Right ventricle myocardium superior (tissue), 1 donor: Measurements from ENCODE around the gene XRCC2. TPM values are rescaled to one million over a fixed set of nuclear protein-coding genes. Genes with fewer than 3 reads are reported as not detected.
"Not testable (repeated sequence)": the region's sequence is repeated elsewhere in the genome, so short reads cannot be mapped to it uniquely, and the experiment has no call there.

Source experiments
- ATAC-seq: fragments of 200-7000 bp; cut with Tn5 transposase; one replicate; pipeline ENCODE4 v1.9.1; 2020; ENCODE audit warnings: mild to moderate bottlenecking; ENCODE audit not compliant: poor library complexity
- DNase-seq: peaks from one replicate; pipeline ENCODE4 v3.0.0-alpha.2; 2020
- intact Hi-C: fragments of 100-400 bp; cut with DNase I; formaldehyde crosslinking; loops from one replicate; pipeline ENCODE4 v1.11.2; 2022
- long read RNA-seq: library from polyadenylated mRNA; unstranded; transcript quantifications from one replicate; pipeline ENCODE4 v2.0.0, GENCODE V29; 2021
- total RNA-seq: library from RNA; stranded (reverse); fragmentation: NEBNext Ultra II Directional; extraction: Animal tissue kit (Norgen Biotek cat#: 25700); gene quantifications from one replicate; pipeline ENCODE4 v1.2.1, GENCODE V29; 2021
- donor health status: DM: no; HTN: yes; CAD: no; lungs with severe emphysema.

Gene XRCC2
- total RNA-seq = 0.38 TPM
- long read RNA-seq, partial matches to known transcripts = 0 of 1 reads
- long read RNA-seq, other reads (novel, unspliced or antisense) = 0 of 1 reads

GRCh38 chr7:152675759-152676636 is at the start of gene XRCC2:
Gene XRCC2, minus strand, starts transcription at chr7:152676141. Its CDS starts 62 bp downstream, at chr7:152676079.
- peak; percentile 100 for ATAC-seq
- DNase-seq = peak; percentile 94
- intact Hi-C loops = no loop called here

GRCh38 chr7:152723364-152723763 is 47.4 kb upstream of the XRCC2 start:
- no peak for ATAC-seq
- intact Hi-C loops = no loop called here
- no peak for DNase-seq

- DNase-seq, intact Hi-C loops, ATAC-seq: not testable (repeated sequence)
Measured at GRCh38 chr7:152712412-152713042, 36.6 kb upstream of the XRCC2 start.

- intact Hi-C loops = no loop called here
- ATAC-seq (no peak), DNase-seq (no peak)
Measured at GRCh38 chr7:152711444-152711944, 35.6 kb upstream of the XRCC2 start.

GRCh38 chr7:152710153-152710442 is 34.2 kb upstream of the XRCC2 start:
- no peak for DNase-seq
- intact Hi-C loops = no loop called here
- ATAC-seq = no peak

- intact Hi-C loops = no loop called here
- no peak for ATAC-seq
- no peak for DNase-seq
Measured at GRCh38 chr7:152709287-152710152, 33.6 kb upstream of the XRCC2 start.

GRCh38 chr7:152704796-152705384 is 28.9 kb upstream of the XRCC2 start:
- DNase-seq (no peak), ATAC-seq (no peak)
- intact Hi-C loops = no loop called here

- intact Hi-C loops = no loop called here
- ATAC-seq = no peak
- no peak for DNase-seq
Measured at GRCh38 chr7:152699079-152699478, 23.1 kb upstream of the XRCC2 start.

- intact Hi-C loops, ATAC-seq: not testable (repeated sequence)
Measured at GRCh38 chr7:152697268-152697974, 21.5 kb upstream of the XRCC2 start.

GRCh38 chr7:152692196-152692595 is 16.3 kb upstream of the XRCC2 start:
- ATAC-seq, intact Hi-C loops, DNase-seq: not testable (repeated sequence)

More at GRCh38 chr7:152697268-152697974, 21.5 kb upstream of the XRCC2 start:
- DNase-seq = not testable (repeated sequence)

GRCh38 chr7:152683297-152683696 is 7.4 kb upstream of the XRCC2 start:
- intact Hi-C loops = no loop called here
- ATAC-seq = no peak
- no peak for DNase-seq

- ATAC-seq = no peak
- intact Hi-C loops = no loop called here
- DNase-seq = no peak
Measured at GRCh38 chr7:152677808-152678670, 2.1 kb upstream of the XRCC2 start.

- intact Hi-C loops = no loop called here
- DNase-seq = no peak
- ATAC-seq = no peak
Measured at GRCh38 chr7:152674860-152675758, 832 bp downstream of the XRCC2 start.

- intact Hi-C loops = no loop called here
Measured at GRCh38 chr7:152673897-152674296, 2.0 kb downstream of the XRCC2 start.

GRCh38 chr7:152672626-152673025 is 3.3 kb downstream of the XRCC2 start:
- ATAC-seq = no peak
- intact Hi-C loops = no loop called here
- no peak for DNase-seq

More at GRCh38 chr7:152673897-152674296, 2.0 kb downstream of the XRCC2 start:
- no peak for DNase-seq
- no peak for ATAC-seq

- ATAC-seq = no peak
- intact Hi-C loops = no loop called here
- DNase-seq = no peak
Measured at GRCh38 chr7:152669758-152670157, 6.2 kb downstream of the XRCC2 start.
